Measurements from ENCODE around the gene FHAD1. TPM values are rescaled to one million over a fixed set of nuclear protein-coding genes. Genes with fewer than 3 reads are reported as not detected.
"Not testable (repeated sequence)": the region's sequence is repeated elsewhere in the genome, so short reads cannot be mapped to it uniquely, and the experiment has no call there.

FHAD1 gene
- polyA plus RNA-seq, 12 donors, result 0.88 to 2.4 (median 1.6) TPM; not detected in 2

DNA sequence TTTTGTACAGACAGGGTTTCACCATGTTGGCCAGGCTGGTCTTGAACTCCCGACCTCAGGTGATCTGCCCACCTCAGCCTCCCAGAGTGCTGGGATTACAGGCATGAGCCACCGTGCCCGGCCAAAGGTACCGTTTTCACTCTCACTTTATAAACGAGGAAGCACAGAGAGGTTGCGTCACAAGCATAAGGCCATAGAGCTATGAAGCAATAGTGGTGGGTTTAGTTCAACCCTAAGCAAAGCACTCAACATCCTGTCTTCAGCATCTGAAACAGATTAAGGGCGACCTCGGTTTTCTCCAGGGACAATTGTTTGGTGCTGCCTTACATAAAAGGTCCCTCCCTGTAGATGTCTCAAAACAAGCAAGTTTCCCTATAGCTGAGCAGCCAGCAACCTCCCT, 187.7 kb downstream of the FHAD1 start:
- DNase-seq, result not testable (repeated sequence)

DNA sequence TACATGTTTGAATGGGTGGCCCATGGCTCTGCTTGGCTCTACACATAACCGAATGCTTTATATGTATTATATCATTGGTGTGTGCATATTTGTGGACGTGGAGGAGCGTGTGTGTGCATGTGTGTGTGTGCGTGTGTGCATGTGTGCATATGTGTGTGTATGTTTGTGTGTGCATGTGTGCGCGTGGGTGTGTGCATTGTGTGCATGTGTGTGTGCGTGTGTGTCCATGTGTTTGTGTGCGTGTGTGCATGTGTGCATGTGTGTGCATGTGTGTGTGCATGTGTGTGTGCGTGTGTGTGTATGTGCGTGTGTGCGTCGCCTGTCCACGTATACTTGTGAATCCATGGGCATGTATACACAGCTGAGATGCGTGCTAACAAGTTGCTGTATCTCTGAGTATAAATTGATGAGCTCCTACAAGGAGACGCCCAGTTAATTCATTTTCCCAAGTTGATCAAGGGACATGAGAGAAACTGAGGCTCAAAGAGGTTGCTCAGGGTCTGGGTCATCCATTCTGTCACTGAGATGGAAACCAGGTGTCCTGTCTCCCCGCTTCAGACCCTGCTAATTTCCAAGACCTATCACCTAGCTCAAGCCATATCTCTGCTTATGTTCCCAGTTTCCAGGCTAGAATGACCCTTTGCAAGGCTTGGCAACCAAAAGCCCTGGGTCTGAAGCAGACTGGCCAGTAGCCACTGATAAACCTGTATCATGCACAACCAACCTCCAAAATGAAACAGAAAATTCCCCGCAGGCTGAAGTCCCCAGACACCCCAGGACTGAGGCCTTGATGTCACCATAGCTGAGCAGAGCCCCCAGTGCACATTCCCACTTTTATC, 188.4 kb downstream of the FHAD1 start:
- no peak for DNase-seq

DNA sequence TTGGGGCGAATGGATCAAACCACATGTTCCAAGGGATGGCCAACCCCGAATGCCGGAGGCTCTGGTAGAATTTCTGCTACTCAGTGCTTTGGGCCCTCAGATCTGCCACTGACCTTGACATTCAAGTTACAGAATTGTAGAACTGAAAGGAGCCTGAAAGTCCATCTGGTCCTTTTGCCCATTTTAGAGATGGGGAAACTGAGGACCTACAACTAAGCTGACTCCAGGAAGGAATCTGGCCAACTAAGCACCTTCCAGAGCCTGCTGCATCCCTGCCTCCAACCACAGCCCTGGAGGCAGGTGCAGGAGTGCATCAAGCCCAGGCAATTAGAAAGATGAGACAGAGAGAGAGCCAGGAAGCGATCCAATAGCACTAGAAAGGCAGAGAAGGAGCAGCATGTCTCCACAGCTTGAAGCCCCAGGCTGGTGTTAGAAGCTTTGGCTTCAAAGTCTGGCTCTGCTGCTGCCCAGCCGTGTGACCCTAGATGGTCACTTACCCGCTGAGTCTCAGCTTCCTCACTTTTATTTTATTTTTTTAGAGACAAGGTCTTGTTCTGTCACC, 189.9 kb downstream of the FHAD1 start:
- DNase-seq, result no peak

DNA sequence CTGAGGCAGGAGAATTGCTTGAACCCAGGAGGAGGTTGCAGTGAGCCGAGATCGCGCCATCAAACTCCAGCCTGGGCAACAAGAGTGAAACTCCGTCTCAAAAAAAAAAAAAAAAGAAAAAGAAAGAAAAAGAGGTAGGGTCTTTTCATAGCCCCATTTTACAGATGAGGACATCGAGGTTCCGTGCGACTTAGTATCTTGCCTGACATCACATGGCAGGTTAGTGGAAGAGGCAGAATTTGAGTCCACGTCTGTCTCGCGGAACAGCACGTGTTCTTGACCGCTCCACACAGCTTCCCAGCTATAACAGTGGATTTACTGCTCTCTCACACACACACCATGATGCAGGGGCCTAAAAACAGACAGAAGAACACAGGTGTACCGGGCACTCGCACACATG, 192.3 kb downstream of the FHAD1 start:
- no peak for DNase-seq

DNA sequence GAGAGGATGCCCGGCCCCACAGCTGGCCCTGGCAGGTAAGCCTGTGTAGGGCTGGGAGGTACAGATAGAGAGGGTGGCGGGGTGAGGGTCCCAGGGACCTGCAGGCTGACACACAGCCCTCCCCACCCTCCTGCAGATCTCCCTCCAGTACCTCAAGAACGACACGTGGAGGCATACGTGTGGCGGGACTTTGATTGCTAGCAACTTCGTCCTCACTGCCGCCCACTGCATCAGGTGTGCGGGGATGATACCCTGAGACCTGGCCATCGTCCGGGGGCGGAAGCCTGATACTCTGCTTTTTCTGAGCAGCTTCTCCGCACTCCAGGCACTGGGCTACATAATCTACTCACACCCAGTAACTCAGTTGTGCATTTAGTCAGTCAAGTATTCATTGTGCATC, 193.3 kb downstream of the FHAD1 start:
- no peak for DNase-seq

DNA sequence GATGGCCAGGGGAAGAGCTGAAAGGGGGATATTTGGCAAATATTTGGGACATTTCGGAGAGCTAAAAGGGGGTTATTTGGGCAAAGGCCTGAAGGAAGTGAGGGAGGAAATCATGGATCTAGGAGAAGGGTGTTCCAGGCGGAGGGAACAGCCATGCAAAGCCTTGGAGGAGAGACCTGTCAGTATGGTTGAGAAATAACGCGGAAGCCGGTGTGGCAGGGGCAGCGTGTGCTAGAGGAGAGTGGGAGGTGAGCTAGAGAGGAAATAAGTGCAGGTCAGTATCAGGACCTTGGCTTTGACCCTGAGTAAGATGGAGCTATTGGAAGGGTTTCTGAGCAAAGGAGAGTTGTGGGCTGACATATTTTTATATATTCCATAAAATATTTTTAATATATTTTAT, 194.2 kb downstream of the FHAD1 start:
- DNase-seq, result no peak

DNA sequence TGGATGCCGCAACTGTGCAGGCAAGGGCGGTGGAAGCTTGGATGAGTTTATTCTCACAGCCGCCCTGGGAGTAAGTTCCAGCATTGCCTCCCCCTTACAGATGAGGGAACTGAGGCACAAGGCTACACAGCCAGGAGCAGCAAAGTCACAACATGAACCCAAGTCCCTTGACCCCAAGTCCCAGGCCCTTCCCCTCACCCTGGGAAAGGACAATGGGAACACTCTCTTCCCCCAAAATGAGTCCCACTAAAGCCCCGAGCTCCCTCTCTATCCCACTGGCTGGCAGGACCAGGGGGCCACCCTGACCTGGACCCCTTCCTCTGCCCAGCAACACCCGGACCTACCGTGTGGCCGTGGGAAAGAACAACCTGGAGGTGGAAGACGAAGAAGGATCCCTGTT, 195.1 kb downstream of the FHAD1 start:
- no peak for DNase-seq

DNA sequence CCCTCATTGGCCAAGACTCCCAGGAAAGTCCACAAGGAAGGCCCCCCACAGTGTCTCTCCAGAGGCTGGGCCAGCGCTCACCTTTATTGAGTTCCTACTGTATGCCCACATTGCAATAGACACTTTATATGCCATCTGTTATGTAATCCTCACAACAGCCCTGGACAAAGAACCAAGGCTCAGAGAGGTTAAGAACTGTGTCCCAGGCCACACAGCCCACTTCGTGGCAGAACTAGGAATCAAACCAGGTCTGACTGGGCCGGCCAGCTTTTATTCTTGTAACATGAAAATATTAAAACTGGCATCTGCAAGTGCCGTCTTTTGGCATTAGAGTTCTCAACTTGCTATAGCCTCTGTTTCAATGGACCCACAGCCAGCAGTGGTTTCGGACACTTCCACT, 195.7 kb downstream of the FHAD1 start:
- no peak for DNase-seq

DNA sequence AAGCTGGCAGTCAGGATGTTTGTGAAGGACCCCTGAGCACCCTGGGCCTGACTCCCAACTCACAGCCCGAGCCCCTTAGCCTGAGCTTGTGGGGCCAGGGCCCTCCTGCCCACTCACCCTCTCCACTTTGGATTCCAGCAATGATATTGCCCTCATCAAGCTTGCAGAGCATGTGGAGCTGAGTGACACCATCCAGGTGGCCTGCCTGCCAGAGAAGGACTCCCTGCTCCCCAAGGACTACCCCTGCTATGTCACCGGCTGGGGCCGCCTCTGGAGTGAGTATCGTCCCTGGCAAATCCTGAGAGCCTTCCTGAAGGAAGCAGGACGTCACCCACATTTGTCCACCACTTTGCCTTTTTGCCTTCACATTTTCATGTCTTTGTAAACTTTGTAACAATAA, 196.3 kb downstream of the FHAD1 start:
- DNase-seq, result no peak

DNA sequence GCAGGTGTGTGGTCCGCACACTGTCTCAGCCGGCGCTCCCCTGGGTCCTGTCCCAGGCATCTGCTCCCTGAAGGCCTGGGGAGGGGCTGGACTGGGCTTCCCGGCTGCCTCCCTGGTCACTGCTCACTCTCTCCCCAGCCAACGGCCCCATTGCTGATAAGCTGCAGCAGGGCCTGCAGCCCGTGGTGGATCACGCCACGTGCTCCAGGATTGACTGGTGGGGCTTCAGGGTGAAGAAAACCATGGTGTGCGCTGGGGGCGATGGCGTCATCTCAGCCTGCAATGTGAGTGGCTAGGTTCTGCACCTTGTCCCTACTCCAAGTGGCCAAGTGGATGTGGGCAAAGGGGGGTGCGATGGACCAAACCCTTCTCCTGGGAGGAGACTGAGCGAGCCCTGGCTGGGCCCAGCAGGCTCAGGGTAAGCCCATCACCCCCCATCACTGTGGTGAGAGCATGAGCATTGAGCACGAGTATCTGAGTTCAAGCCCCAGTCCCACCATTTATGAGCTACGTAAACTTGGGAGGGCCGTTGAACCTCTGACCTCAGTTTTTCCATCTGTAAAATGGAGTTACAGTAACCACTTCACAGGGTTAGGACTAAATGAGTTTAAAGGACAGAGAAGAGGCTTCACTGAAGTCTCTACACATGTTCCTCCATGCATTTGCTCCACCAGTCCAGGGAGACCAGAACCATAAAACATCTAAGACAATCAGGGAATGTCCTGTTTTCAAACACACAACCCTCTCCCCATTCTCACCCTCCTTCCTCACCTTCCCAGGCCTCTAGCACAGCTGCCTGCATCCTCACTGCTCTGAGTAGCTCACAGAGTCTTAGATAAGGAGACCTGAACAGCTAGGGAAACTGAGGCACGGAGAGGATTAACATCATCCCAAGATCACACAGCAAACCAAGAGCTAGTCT, 197.7 kb downstream of the FHAD1 start:
- no peak for DNase-seq

DNA sequence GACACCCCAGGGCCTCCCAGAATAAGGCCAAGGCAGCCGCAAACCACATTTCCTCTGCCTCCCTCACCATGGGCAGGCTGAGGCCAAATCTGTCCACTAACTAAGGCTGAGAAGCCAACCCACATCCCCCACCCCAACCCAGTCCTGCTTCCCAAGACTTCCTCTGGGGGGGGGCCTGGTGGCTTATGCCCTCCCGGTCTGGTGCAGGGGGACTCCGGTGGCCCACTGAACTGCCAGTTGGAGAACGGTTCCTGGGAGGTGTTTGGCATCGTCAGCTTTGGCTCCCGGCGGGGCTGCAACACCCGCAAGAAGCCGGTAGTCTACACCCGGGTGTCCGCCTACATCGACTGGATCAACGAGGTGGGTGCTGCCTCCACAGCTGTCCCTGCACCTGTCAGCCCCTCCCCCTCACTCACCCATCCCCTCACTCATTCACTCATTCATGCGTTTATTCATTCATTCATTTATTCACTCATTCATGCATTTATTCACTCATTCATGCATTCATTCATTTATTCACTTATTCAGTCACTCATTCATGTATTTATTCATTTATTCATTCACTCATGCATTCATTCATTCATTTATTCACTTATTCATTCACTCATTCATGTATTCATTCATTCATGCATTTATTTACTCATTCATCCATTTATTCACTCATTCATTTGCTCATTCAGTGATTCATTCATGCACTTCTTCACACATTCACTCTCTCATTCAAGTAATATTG, 198.5 kb downstream of the FHAD1 start:
- DNase-seq, result no peak

DNA sequence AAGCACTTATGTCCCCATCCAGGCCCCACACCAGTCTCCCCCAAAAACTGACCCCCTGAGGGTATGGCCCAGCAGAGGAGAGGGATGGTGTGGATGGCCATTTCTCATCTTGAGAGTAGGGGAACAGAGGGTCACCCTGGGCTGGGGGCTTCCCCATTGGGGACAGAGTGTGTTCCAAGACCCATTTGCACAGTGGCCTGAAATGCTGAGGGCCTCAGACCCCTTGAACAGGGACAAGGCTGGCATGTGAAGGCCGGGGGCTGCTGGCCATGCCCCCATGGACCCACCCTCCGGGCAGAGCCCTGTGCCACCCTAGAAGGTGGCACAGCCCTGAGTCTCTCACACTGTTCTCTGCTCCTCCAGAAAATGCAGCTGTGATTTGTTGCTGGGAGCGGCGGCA, 199.2 kb downstream of the FHAD1 start:
- DNase-seq, result no peak

Other genes with a start within 250 kb of the FHAD1 start
- 10 to 100 TPM in 1 of 12 donors, 1 to 10 TPM in 10, not detected in 1; 6.1 to 18.9 (median 7.1) TPM for gene TMEM51, start 93.5 kb upstream of the FHAD1 start, polyA plus RNA-seq (ENCODE audit: insufficient read length in 12 of 12)
- gene EFHD2, start 162.7 kb downstream of the FHAD1 start, polyA plus RNA-seq (ENCODE audit: insufficient read length in 12 of 12), result 10 to 100 TPM in 11 of 12 donors, not detected in 1; 19.1 to 46.5 (median 25.0) TPM
- 1 to 10 TPM in 1 of 12 donors, under 1 TPM in 9, not detected in 2; 0.18 to 1.4 (median 0.63) TPM for gene CTRC, start 191.2 kb downstream of the FHAD1 start, polyA plus RNA-seq (ENCODE audit: insufficient read length in 12 of 12)
- under 1 TPM in 4 of 12 donors, not detected in 8; 0.20 to 0.54 (median 0.37) TPM for gene CELA2A, start 209.5 kb downstream of the FHAD1 start, polyA plus RNA-seq (ENCODE audit: insufficient read length in 12 of 12)
- 1 to 10 TPM in 10 of 12 donors, not detected in 2; 1.4 to 5.5 (median 3.4) TPM for gene CELA2B, start 228.9 kb downstream of the FHAD1 start, polyA plus RNA-seq (ENCODE audit: insufficient read length in 12 of 12)